ENCODE data around the gene WIPI1. TPM values are rescaled to one million over a fixed set of nuclear protein-coding genes. Genes with fewer than 3 reads are reported as not detected.

Gene WIPI1
- total and polyA plus RNA-seq, 10 of the 15 experiments (the other 5 are each of a cell fraction or from before 2014, with no cell fraction given), result 6.5 to 44.5 (median 26.2) TPM

DNA sequence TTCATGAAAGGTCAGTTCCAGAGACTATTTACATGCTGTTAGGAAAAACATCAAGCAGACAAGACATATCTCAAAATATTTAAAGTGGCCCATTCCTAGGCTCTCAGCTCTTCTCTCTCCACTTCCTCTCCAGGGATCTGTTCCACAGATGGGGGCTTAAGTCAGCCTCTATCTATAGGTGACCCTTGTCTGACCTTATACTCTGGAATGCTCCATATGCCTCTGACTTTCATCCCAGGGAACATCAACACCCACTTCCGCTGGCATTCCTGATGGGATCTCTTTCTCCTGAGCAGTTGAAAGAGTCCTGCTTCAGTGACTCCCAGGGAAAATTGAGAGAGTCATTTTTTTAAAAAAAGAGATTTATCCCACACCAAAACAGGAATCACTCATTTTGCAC lies 11.5 kb upstream of the WIPI1 start:
- WGBS (ENCODE audit: insufficient coverage, insufficient replicate concordance, low lambda C conversion rate, missing lambda C conversion rate), result 37% methylated on average over 1 of the region's 1 CpG
- Histone ChIP-seq H3K79me2 (ENCODE audit: control insufficient read depth, insufficient read depth, low read length) (no peaks in the 10 kb centered on the region), H4K20me1 (ENCODE audit: control insufficient read depth, insufficient read depth) (no peaks in the 10 kb centered on the region), H3K27me3 (replicated peaks in 1 of 2; ENCODE audit: control insufficient read depth in 2 of 2, insufficient read depth in 2 of 2, low read length in 1 of 2) (no peaks in the 10 kb centered on the region; a peak in 1 of 4 replicates), H3K9ac (ENCODE audit: control insufficient read depth, insufficient read depth, low read length) (no peak overlapping the region), H3K4me2 (ENCODE audit: control insufficient read depth, insufficient read depth) (no peak overlapping the region), H2AFZ (ENCODE audit: control insufficient read depth, low read depth, low read length) (no peak overlapping the region), H3K27ac (ENCODE audit: control insufficient read depth, insufficient read depth) (no peak overlapping the region), H3K9me3 (replicated peaks; ENCODE audit: control insufficient read depth, insufficient read depth, low read length) (no peaks in the 10 kb centered on the region; the same call in 2 of the 3 replicates), H3K4me1 (ENCODE audit: control insufficient read depth, insufficient read depth, low read length) (peaks cover 4% of the 10 kb centered on the region; the same call in 1 of the 2 replicates), H3K4me3 (no peak overlapping the region), H3K36me3 (ENCODE audit: control insufficient read depth in 2 of 2, insufficient read depth in 2 of 2, low read length in 1 of 2) (no peaks in the 10 kb centered on the region)
- ATAC-seq, result no peak
- no TSS peak for BruUV-seq (replicated peaks)
- in situ Hi-C loops (cut with MboI) (loop anchor here (10.0 kb wide), 1 partner anchor 504 kb away; no protein-coding TSS in a partner anchor), intact Hi-C loops (cut with micrococcal nuclease; ENCODE audit: unreplicated experiment) (loop anchor here (5.0 to 10.0 kb wide), 3 partner anchors 44 to 504 kb away; partner anchors contain the start of gene PRKAR1A)
- FAIRE-seq, result no peak
- ChIA-PET SMC1A (ENCODE audit: uncharacterized antibody, unreplicated experiment) (interaction anchor here (1.1 to 11.9 kb wide), 9 partner anchors 10 to 296 kb away, joined by 4 to 163 read pairs (median 6); no protein-coding TSS in a partner anchor), RAD21 (ENCODE audit: unreplicated experiment) (interaction anchor here (2.2 kb wide), 1 partner anchor 11 kb away, joined by 10 read pairs; no protein-coding TSS in a partner anchor), CTCF (interaction anchor here (0.6 to 8.5 kb wide), 12 partner anchors 10 to 296 kb away, joined by 3 to 59 read pairs (median 16); partner anchors contain the start of gene WIPI1), POLR2A (interaction anchor here (0.6 to 0.9 kb wide), 2 partner anchors 10 to 293 kb away, joined by 3 to 4 read pairs; no protein-coding TSS in a partner anchor)
- no peak for TF ChIP-seq POLR2A (IDR thresholded peaks at IDR 0.05; ENCODE audit: low read depth, low read length)
- no peak for DNase-seq (ENCODE audit: low read depth, low spot score)

DNA sequence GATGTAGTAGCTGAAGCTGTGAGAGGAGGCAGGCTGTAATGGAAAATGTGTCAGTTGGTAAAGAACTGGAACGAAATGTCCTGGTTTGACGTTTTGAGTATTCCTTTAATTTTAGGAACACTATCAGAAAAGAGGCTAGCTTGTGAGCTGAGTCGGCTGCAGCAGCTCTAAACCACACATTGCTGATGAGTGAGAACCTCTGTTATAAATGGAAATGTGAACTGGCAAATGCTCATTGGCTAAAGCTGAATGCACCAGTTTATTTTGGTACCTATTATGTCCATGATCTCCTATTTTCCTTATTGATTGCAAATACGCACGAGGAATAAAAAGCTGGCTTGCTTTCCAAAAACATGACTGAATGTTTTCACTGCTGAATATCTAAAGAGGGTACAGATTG lies 11.0 kb upstream of the WIPI1 start:
- RAD21 ChIA-PET (ENCODE audit: unreplicated experiment), result interaction anchor here (0.8 to 2.2 kb wide), 4 partner anchors 10 to 205 kb away, joined by 3 to 10 read pairs (median 4); no protein-coding TSS in a partner anchor
- in situ Hi-C loops (cut with MboI), result loop anchor here (10.0 kb wide), 1 partner anchor 504 kb away; no protein-coding TSS in a partner anchor

More for the DNA sequence above, 11.0 kb upstream of the WIPI1 start:
- Histone ChIP-seq H4K20me1 (ENCODE audit: control insufficient read depth, insufficient read depth) (no peaks in the 10 kb centered on the region), H3K79me2 (ENCODE audit: control insufficient read depth, insufficient read depth, low read length) (no peaks in the 10 kb centered on the region), H3K4me2 (ENCODE audit: control insufficient read depth, insufficient read depth) (no peak overlapping the region), H3K27ac (ENCODE audit: control insufficient read depth, insufficient read depth) (no peak overlapping the region), H3K36me3 (ENCODE audit: control insufficient read depth in 2 of 2, insufficient read depth in 2 of 2, low read length in 1 of 2) (no peaks in the 10 kb centered on the region), H3K4me1 (ENCODE audit: control insufficient read depth, insufficient read depth, low read length) (peaks cover 4% of the 10 kb centered on the region; the same call in 1 of the 2 replicates), H2AFZ (ENCODE audit: control insufficient read depth, low read depth, low read length) (no peak overlapping the region), H3K27me3 (replicated peaks in 1 of 2; ENCODE audit: control insufficient read depth in 2 of 2, insufficient read depth in 2 of 2, low read length in 1 of 2) (no peaks in the 10 kb centered on the region; a peak in 1 of 4 replicates), H3K4me3 (no peak overlapping the region), H3K9me3 (replicated peaks; ENCODE audit: control insufficient read depth, insufficient read depth, low read length) (no peaks in the 10 kb centered on the region; the same call in 2 of the 3 replicates), H3K9ac (ENCODE audit: control insufficient read depth, insufficient read depth, low read length) (no peak overlapping the region)
- no peak for FAIRE-seq
- CTCF ChIA-PET, result interaction anchor here (0.6 to 8.5 kb wide), 16 partner anchors 7 to 295 kb away, joined by 3 to 59 read pairs (median 10); partner anchors contain the start of gene WIPI1
- no peak for ATAC-seq
- no TSS peak for BruUV-seq (replicated peaks)
- WGBS (ENCODE audit: insufficient coverage, insufficient replicate concordance, low lambda C conversion rate, missing lambda C conversion rate), result 37% methylated on average over 5 of the region's 5 CpGs
- SMC1A ChIA-PET (ENCODE audit: uncharacterized antibody, unreplicated experiment), result interaction anchor here (1.1 to 11.9 kb wide), 13 partner anchors 10 to 508 kb away, joined by 3 to 163 read pairs (median 5); no protein-coding TSS in a partner anchor
- DNase-seq (ENCODE audit: low read depth, low spot score), result no peak
- TF ChIP-seq EED (IDR thresholded peaks at IDR 0.05; ENCODE audit: low read depth) (no peak), HDGF (IDR thresholded peaks at IDR 0.05) (no peak), ZNF217 (IDR thresholded peaks at IDR 0.05) (no peak), TCF7 (IDR thresholded peaks at IDR 0.05; ENCODE audit: borderline replicate concordance) (no peak), SMAD5 (IDR thresholded peaks at IDR 0.05; ENCODE audit: low read depth) (no peak), SREBF2 (IDR thresholded peaks at IDR 0.05; ENCODE audit: low read length) (no peak), PBX3 (IDR thresholded peaks at IDR 0.05; ENCODE audit: insufficient replicate concordance, low read depth, low read length) (no peak), TARDBP (IDR thresholded peaks at IDR 0.05; ENCODE audit: borderline replicate concordance) (no peak)
- TF ChIP-seq, protein P1, sequence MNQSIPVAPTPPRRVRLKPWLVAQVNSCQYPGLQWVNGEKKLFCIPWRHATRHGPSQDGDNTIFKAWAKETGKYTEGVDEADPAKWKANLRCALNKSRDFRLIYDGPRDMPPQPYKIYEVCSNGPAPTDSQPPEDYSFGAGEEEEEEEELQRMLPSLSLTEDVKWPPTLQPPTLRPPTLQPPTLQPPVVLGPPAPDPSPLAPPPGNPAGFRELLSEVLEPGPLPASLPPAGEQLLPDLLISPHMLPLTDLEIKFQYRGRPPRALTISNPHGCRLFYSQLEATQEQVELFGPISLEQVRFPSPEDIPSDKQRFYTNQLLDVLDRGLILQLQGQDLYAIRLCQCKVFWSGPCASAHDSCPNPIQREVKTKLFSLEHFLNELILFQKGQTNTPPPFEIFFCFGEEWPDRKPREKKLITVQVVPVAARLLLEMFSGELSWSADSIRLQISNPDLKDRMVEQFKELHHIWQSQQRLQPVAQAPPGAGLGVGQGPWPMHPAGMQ (IDR thresholded peaks at IDR 0.05; ENCODE audit: borderline replicate concordance), result no peak
- intact Hi-C loops (cut with micrococcal nuclease; ENCODE audit: unreplicated experiment), result loop anchor here (5.0 to 10.0 kb wide), 3 partner anchors 44 to 504 kb away; partner anchors contain the start of gene PRKAR1A
- POLR2A ChIA-PET, result interaction anchor here (0.9 to 1.2 kb wide), 3 partner anchors 10 to 203 kb away, joined by 3 to 6 read pairs (median 3); no protein-coding TSS in a partner anchor
